Lower leg skin (tissue), 3 donors: ENCODE results near the gene USPL1.

Experiments used
- POLR2A ChIP-seq, 2 donors: fragments of 450-650 bp; IDR thresholded peaks; one replicate each; pipeline ENCODE4 v1.6.1; 2016 to 2017; ENCODE audit warnings: antibody characterized with exemption in 2 of 2, mild to moderate bottlenecking in 1 of 2, moderate library complexity in 1 of 2
- TF ChIP-seq, protein P1 (sequence below), 3 donors: fragments of 450-650 bp; IDR thresholded peaks; one replicate each; pipeline ENCODE4 v1.5.1; 2016; ENCODE audit warnings: antibody characterized with exemption in 3 of 3, mild to moderate bottlenecking in 3 of 3, moderate library complexity in 2 of 3

DNA sequence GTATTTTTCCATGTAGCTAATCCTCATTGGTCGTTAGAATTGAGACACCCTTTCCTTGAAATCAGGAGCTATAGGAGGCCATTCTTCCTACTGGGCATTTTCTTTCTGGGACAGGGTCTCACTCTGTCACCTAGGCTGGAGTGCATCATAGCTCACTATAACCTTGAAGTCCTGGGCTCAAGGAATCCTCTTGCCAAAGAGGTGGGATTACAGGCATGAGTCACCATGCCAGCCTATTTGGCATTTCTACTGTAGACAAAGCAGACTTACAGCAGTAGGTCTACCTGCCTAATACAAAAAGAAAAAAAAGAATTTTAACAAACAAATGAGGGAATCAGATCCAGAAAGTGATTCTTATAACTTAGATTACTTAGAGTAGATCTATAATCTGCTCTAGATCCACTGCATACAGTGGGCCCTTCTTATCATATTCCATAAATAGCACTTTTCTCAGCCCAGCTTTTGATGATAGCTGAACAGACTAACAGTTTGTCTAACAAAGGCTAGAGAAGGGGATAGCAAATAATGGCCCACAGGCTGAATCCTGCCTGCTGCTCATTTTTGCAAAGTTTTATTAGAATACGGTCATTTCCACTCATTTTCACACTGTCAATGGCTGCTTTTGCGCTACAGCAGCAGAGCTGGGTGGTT is 36.7 kb upstream of the USPL1 start:
- TF ChIP-seq, protein P1, sequence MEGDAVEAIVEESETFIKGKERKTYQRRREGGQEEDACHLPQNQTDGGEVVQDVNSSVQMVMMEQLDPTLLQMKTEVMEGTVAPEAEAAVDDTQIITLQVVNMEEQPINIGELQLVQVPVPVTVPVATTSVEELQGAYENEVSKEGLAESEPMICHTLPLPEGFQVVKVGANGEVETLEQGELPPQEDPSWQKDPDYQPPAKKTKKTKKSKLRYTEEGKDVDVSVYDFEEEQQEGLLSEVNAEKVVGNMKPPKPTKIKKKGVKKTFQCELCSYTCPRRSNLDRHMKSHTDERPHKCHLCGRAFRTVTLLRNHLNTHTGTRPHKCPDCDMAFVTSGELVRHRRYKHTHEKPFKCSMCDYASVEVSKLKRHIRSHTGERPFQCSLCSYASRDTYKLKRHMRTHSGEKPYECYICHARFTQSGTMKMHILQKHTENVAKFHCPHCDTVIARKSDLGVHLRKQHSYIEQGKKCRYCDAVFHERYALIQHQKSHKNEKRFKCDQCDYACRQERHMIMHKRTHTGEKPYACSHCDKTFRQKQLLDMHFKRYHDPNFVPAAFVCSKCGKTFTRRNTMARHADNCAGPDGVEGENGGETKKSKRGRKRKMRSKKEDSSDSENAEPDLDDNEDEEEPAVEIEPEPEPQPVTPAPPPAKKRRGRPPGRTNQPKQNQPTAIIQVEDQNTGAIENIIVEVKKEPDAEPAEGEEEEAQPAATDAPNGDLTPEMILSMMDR (IDR thresholded peaks at IDR 0.05) = no peak
- TF ChIP-seq POLR2A (IDR thresholded peaks at IDR 0.05) = no peak
